ENCODE data around the gene CAPZA1.
A peak's percentile ranks its signal among the peaks of the same experiment; 100 is the strongest.
"Not testable (repeated sequence)": the region's sequence is repeated elsewhere in the genome, so short reads cannot be mapped to it uniquely, and the experiment has no call there.

The CAPZA1 gene

GRCh38 chr1:112619518-112620376 lies at the start of gene CAPZA1:
Gene CAPZA1, plus strand, starts transcription at chr1:112619832. Its CDS starts 13 bp downstream, at chr1:112619845.
- DNase-seq = peak; percentile 47 to 93 (median 87)

DNA sequence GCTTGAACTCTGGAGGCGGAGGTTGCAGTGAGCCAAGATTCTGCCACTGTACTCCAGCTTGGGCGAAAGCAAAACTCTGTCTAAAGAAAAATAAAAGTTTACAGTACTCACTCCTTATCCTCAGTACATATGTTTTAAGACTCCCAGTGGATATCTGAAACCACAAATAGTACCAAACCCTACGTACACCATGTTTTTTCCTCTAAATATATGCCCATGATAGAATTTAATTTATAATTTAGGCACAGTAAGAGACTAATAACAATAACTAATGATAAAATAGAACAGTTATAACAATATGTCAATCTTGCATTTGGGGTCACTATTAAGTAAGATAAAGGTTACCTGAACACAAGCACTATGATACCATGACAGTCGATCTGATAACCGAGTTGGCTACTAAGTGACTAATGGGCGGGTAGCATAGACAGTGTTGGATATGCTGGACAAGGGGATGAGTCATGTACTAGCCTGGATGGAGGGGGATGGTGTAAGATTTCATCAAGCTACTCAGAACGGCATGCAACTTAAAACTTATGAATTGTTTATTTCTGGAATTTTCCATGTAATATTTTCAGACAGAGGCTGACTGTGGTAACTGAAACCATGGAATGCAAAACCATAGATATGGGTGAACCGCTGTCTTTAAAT lies 44.4 kb upstream of the CAPZA1 start:
- no peak for DNase-seq

- no peak for DNase-seq
Measured at GRCh38 chr1:112576240-112576639, 43.4 kb upstream of the CAPZA1 start.

- no peak for DNase-seq
Measured at GRCh38 chr1:112579801-112580510, 39.7 kb upstream of the CAPZA1 start.

GRCh38 chr1:112581586-112582192 lies 37.9 kb upstream of the CAPZA1 start:
- no peak for DNase-seq

DNA sequence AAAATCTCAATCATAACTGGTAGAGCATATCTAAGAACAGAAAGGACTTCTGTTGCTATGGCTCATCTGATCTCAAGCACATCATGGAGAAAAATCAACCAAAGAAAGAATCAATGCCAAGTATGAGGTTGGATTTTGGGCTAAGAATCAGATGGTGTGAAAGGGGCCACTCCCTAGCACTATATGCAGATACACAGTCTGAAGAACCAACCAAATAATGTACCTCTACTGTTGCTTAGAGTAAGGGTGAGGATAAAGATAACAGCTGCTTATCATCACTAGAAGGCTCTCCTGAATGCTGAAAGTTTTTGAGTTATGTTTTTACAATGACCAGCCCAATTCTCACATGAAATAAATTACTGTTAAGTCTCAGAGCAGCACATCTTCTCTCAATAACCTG lies 36.3 kb upstream of the CAPZA1 start:
- DNase-seq = no peak

DNA sequence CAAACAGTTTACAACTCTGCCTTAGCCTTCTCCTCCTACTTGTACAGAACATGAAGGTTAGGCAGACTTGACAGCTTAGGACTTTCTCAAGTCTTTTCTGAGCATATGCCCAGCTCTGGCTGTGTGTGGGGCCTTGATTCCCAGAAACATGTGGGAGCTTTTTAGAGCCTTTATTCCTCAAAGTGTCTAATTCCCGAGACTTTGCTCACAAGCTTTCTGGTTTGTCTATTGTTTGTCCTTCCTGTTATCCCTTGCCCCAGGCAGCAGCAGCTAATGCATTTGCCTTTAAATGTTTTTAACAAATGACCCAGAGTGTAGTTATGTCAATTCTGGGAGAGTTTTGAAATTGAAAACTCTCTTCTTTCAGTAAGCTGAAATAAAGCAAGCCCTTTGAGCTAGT lies 29.9 kb upstream of the CAPZA1 start:
- DNase-seq = no peak

- DNase-seq = no peak
Measured at GRCh38 chr1:112594208-112594876, 25.3 kb upstream of the CAPZA1 start.

- no peak for DNase-seq
Measured at GRCh38 chr1:112599477-112599876, 20.2 kb upstream of the CAPZA1 start.

DNA sequence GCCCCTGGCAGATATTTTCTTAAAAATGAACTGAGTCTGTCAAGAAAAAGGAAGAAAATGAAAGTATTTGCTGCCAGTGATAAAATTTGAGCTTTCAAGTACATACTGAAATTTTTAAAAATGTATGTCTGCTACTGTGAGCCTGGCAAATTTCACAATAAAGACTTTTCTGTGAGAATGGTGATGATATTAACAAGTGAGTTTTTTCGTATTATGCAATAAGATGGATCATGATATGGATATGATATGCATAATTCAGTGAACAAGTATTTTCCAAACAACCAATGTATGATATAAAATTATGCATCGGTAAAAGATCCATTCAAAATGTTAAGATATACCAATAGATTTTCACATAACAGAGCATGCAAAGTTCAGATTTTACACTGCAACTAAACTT lies 16.6 kb upstream of the CAPZA1 start:
- DNase-seq = no peak

GRCh38 chr1:112603541-112603940 lies 16.1 kb upstream of the CAPZA1 start:
- DNase-seq = no peak

- no peak for DNase-seq
Measured at GRCh38 chr1:112605633-112606327, 13.9 kb upstream of the CAPZA1 start.

DNA sequence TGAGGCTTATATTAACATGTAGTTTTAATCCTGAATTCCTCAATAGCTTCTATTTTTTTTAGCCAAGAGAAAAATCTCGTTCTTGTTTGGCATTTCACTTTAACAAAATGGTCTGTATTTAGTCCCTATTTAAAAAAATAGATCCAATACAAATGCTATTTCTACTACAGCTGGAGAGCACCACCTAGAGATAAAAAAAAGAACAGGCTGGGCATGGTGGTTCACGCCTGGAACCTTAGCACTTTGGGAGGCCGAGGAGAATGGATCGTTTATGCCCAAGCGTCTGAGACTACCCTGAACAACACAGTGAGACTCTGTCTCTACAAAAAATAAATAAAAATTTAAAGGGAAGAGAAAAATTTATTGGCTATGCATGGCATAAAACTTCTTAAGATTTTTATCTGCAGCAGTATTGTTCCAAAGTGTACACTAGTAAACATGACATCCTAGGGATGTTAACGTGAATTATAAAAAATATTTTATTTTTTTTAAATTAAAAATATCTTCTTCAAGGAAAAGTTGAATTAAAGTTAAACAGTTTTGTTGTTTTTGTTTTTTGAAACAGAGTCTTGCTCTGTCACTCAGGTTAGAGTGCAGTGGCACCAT lies 5.1 kb upstream of the CAPZA1 start:
- no peak for DNase-seq

DNA sequence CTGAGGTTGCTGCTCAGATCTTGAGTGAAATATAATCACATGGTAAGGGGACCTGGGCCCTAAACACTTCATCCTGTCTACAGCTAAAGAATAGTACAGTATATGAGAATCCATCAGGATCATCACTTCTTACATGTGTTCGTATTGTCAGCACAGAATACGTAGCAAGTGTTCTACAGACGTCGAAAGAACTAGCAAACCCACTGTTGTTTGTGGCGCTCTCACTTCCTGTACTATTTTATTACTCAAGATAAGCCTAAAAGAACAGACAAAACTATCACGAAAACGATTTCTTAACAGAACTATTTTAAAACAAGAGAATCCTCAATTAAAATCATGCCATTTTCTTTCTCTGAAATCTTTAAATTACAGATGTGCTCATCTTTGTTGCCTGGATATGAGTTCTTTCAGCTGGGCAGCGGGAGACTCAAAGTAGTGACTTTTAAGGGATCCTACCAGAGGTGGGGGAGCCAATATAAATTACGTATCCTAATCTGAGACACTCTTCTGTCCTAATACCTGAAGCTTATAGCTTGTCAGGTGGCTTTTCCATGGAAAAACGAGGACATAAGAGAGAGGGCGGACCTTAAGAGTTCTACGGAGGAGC lies 1.4 kb upstream of the CAPZA1 start:
- no peak for DNase-seq

GRCh38 chr1:112618721-112619517 lies 713 bp upstream of the CAPZA1 start, which contains the start of gene ST7L:
Gene ST7L, minus strand, starts transcription at chr1:112619141. Its CDS starts 28 bp downstream, at chr1:112619113.
- peak in 57 of 58 donors; percentile 34 to 88 (median 76) for DNase-seq

GRCh38 chr1:112620377-112620695 lies 704 bp downstream of the CAPZA1 start:
- DNase-seq = no peak

DNA sequence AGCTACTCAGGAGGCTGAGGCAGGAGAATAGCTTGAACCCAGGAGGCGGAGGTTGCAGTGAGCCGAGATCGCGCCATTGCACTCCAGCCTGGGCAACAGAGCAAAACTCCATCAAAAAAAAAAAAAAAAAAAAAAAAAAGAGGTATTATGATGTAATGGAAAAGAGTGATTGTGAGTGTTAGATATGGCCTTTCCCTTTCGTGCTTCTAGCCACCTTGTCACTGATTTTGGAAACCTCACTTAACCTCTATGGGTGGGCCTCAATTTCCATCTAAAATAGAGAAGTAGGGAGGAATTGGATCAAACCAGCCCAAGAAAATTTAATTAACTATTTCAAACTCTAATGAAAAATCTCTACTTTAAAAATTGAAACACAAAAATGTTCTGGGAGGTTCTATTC lies 4.9 kb downstream of the CAPZA1 start:
- not testable (repeated sequence) for DNase-seq

- peak in 2 of 58 donors; percentile 4 to 63 for DNase-seq
Measured at GRCh38 chr1:112625696-112626095, 6.1 kb downstream of the CAPZA1 start.

- DNase-seq = no peak
Measured at GRCh38 chr1:112626193-112626592, 6.6 kb downstream of the CAPZA1 start.
